Adrenal gland (tissue), 5 donors: ENCODE measurements around the gene ADISSP.

ENCODE experiments used
- POLR2A ChIP-seq, 2 donors: fragments of 450-650 bp; IDR thresholded peaks; one replicate each; pipeline ENCODE4 v1.6.1; 2017; ENCODE audit warnings: antibody characterized with exemption in 2 of 2, mild to moderate bottlenecking in 2 of 2, moderate library complexity in 1 of 2
- TF ChIP-seq, protein P1 (sequence below), 6 experiments: fragments of 450-650 bp in 4 of 6; fragments of 200-600 bp in 2 of 6; sonication (generic) in 1 of 6; IDR thresholded peaks; 1 replicate in 5 of 6; 2 replicates in 1 of 6; pipeline versions ENCODE4 v1.5.1 to v1.8.0; 2016 to 2021; ENCODE audit warnings: antibody characterized with exemption in 6 of 6, mild to moderate bottlenecking in 2 of 6, moderate library complexity in 1 of 6
- donor health status: DM: no; HTN: no; CAD: no.

- TF ChIP-seq, protein P1, sequence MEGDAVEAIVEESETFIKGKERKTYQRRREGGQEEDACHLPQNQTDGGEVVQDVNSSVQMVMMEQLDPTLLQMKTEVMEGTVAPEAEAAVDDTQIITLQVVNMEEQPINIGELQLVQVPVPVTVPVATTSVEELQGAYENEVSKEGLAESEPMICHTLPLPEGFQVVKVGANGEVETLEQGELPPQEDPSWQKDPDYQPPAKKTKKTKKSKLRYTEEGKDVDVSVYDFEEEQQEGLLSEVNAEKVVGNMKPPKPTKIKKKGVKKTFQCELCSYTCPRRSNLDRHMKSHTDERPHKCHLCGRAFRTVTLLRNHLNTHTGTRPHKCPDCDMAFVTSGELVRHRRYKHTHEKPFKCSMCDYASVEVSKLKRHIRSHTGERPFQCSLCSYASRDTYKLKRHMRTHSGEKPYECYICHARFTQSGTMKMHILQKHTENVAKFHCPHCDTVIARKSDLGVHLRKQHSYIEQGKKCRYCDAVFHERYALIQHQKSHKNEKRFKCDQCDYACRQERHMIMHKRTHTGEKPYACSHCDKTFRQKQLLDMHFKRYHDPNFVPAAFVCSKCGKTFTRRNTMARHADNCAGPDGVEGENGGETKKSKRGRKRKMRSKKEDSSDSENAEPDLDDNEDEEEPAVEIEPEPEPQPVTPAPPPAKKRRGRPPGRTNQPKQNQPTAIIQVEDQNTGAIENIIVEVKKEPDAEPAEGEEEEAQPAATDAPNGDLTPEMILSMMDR (IDR thresholded peaks at IDR 0.05): no peak
- no peak for TF ChIP-seq POLR2A (IDR thresholded peaks at IDR 0.05)
These were observed 47.5 kb downstream of the ADISSP start for GRCh38 chr20:3720068-3720467.
